Heart left ventricle (tissue), 13 donors: Measurements from ENCODE around the gene SPCS3.

ENCODE experiments used
- POLR2A ChIP-seq, 2 donors: fragments of 450-650 bp; IDR thresholded peaks; one replicate each; pipeline ENCODE4 v1.6.1; 2017; ENCODE audit warnings: antibody characterized with exemption in 2 of 2, mild to moderate bottlenecking in 2 of 2, moderate library complexity in 2 of 2
- TF ChIP-seq, protein P1 (sequence below), 12 donors: fragments of 200-600 bp; sonication (generic) in 4 of 12; IDR thresholded peaks; one replicate each; pipeline versions ENCODE4 v1.5.0 to v1.8.0; 2018 to 2022; ENCODE audit warnings: antibody characterized with exemption in 12 of 12, mild to moderate bottlenecking in 5 of 12
- donor health status: ischemic (EF 13 %, LVEDD 7.1; RV severe dilation, severe dysfunction).
- donor health status: DM: no; HTN: yes; CAD: no.
- donor health status: DM: no; HTN: no; CAD: no.
- donor health status: ischemic (EF 25% LVEDD 6.9; RV normal size, moderate dysfunction).
- donor health status: ischemic (EF 25% LVEDD 5.7; RV mildly dilated, moderate dysfunction).
- donor health status: ischemic (EF 35%, LVEDD 5.7; RV mildly dilated, moderate dysfunction).
- donor health status: nonischemic (EF 11% LVEDD 7.7; RV severe dilation, severe dysfunction).
- donor health status: DM: yes; HTN: yes; CAD: no.
- donor health status: PGD.
- donor health status: ischemic (EF 29% LVEDD 5.4; RV normal size, mild dysfunction).
- donor health status: nonischemic (EF 23%, LVEDD 6.1; RV moderate dilation, normal function).

- TF ChIP-seq, protein P1, sequence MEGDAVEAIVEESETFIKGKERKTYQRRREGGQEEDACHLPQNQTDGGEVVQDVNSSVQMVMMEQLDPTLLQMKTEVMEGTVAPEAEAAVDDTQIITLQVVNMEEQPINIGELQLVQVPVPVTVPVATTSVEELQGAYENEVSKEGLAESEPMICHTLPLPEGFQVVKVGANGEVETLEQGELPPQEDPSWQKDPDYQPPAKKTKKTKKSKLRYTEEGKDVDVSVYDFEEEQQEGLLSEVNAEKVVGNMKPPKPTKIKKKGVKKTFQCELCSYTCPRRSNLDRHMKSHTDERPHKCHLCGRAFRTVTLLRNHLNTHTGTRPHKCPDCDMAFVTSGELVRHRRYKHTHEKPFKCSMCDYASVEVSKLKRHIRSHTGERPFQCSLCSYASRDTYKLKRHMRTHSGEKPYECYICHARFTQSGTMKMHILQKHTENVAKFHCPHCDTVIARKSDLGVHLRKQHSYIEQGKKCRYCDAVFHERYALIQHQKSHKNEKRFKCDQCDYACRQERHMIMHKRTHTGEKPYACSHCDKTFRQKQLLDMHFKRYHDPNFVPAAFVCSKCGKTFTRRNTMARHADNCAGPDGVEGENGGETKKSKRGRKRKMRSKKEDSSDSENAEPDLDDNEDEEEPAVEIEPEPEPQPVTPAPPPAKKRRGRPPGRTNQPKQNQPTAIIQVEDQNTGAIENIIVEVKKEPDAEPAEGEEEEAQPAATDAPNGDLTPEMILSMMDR (IDR thresholded peaks at IDR 0.05) = no peak
- no peak for TF ChIP-seq POLR2A (IDR thresholded peaks at IDR 0.05)
These were observed 26.8 kb upstream of the SPCS3 start for GRCh38 chr4:176292920-176293319.
